ENCODE data around the gene DUSP9.
A peak's percentile ranks its signal among the peaks of the same experiment; 100 is the strongest.
"Not testable (repeated sequence)": the region's sequence is repeated elsewhere in the genome, so short reads cannot be mapped to it uniquely, and the experiment has no call there.

Gene DUSP9

DNA sequence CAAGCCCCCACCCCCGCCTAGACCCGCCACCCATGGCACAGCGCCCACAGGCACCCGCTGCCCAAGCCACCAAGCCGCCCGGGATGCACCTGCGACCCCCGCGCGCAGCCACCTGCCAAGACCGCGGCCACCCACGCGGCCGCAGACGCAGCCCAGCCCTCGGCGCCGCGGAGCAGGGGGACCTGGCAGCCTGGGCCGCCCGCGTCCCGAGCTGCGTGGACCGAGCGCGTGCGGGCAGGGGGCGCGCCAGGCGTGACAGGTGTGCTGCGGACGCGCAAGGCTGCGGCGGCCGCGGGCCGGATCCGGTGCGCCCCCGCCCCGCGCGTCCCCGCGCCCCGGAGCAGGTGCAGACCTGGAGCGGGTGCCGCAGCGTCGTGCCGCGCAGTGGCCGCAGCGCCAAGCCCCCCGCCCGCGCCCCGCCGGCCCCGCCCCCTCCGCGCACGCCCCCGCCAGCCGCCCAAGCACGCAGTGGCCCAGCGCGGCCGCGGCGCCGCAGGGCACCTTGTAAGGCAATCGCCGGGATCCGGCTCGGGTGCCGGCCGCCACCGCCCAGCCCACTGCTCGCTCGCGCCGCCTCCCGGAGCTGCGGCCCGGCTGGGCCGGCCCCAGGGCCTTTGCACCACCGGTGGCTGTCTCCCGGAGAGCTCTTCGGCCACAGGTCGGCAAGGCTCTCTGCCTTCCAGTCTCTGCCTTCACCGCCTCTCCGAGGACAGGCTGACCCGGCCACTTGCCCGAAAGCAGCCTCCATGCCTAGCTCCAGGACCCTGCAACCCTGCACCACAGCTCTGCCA, 26.6 kb downstream of the DUSP9 start, which contains the start of gene PNCK:
Gene PNCK (minus strand): TSS at position 386 of the 791 bp plus-strand sequence. CDS start 737 bp downstream, outside the sequence.
- DNase-seq, result no peak

- no peak for DNase-seq
These were observed 27.3 kb downstream of the DUSP9 start for GRCh38 chrX:153674219-153674851.

DNA sequence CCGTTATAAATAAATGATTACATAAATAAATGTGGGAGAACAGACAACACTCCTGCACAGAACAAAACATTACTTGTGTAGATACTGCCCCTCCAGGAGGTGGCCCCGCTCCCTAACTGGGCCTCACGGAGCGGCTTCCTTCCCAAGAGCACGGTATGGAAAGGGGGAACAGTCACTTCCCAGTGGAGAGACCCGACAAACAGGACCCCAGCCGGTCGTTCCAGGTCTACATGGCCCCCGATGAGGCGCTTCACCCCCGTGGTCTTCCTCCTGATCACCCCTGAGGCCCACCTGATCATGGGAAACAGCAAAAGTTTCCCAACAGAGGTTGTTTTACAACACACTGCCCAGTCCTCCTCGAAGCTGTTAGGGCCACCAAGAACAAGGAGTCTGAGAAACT, 34.2 kb downstream of the DUSP9 start:
- DNase-seq, result no peak

- not testable (repeated sequence) for DNase-seq
These were observed 36.5 kb downstream of the DUSP9 start for GRCh38 chrX:153683486-153683885.

DNA sequence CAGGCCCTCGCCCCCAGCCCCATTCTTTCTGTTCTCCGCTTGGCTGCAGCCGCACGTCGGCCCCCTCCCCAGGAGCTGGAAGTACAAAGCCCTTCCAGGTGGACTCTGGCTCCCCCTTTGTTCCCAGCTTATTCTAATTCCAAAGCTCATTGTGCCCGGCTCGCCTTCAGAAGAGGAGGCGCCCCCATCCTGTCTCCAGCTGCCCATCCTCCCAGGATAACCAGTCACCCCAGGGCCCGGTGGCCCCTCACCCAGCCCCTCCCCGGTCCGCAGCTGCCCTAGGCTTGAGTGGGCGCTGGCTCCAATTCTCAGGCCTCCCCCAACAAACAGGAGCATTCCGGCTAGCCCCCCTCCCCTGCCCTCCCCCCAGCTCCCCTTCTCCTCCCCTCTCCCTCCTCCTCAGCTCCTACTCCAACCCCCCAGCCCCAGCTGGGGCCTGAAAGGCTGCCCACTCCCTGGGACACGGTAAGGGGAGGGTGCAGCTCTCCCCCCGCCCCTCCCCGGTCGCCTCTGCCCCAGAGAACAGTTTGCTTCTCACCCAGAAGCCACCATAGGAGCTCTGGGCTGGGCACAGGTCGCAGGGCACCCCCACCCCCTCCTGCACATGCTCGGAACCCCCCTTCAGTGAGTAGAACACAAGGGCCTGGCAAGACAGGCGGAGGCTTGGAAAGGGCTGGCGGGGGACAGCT, 37.6 kb downstream of the DUSP9 start:
- no peak for DNase-seq

GRCh38 chrX:153685156-153685536, 38.1 kb downstream of the DUSP9 start:
- no peak for DNase-seq

DNA sequence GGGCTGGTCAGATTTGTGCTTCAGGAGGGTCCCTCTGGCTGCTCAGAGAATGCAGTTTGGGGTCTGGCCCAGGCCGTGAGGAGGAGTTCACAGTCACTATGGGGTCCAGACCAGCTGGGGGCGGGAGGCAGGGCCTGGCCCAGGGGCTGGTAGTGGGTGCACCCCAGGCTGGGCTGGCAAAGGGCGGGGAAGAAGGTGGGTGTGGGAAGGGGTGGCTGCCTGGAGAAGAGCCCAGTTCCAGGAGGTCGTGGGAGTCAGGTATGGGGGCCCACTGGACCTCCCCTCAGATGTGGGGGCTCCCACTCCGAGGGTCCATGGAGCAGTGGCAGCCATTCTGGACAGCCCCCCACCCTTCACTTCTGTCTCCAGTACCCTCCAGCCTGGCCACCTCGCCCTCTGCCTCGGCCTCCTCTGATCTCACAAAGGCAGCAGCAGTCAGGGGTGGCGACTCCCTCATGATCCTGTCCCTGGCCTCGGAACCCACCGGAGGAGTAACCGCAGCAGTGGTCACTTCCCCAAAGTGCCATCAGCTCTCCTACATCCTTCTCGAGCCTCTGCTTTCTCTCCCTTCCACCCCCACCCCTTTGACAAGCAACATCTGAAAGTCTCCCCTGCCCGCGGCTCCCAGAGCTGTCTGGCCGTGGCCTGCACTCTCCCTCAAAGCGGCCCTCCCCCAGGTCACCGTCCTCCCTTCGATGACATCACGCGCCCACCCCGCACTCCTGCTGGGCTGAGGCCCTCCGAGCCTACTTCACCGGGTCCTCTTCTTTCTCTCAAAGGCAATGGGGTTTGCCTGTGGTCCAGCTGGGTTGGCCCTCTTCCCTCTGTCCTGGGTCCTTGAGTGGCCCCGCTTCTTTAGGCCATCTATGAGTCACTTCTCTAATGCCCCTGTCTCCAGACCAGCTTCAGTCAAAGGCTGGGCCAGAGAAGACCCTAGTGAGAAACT, 39.0 kb downstream of the DUSP9 start:
- no peak for DNase-seq

DNA sequence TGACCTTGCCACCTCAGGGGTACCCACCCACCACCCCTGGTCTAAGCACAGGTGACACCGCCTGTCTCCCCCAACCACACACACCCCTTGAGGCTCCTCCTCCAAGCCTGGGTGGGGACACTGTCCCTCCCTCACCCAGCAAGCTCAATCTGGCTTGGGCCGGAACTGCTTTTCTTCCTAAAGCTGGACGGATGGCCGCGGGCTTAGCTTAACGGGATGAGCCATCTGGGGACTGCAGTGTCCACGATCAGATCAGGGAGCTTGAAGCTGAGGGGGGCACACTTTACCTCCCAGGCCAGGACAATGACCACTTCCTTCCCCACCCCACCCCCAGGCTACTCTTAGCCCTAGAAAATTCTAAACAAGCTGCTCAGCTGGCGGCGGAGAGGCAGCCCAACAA, 39.7 kb downstream of the DUSP9 start:
- DNase-seq, result no peak

DNA sequence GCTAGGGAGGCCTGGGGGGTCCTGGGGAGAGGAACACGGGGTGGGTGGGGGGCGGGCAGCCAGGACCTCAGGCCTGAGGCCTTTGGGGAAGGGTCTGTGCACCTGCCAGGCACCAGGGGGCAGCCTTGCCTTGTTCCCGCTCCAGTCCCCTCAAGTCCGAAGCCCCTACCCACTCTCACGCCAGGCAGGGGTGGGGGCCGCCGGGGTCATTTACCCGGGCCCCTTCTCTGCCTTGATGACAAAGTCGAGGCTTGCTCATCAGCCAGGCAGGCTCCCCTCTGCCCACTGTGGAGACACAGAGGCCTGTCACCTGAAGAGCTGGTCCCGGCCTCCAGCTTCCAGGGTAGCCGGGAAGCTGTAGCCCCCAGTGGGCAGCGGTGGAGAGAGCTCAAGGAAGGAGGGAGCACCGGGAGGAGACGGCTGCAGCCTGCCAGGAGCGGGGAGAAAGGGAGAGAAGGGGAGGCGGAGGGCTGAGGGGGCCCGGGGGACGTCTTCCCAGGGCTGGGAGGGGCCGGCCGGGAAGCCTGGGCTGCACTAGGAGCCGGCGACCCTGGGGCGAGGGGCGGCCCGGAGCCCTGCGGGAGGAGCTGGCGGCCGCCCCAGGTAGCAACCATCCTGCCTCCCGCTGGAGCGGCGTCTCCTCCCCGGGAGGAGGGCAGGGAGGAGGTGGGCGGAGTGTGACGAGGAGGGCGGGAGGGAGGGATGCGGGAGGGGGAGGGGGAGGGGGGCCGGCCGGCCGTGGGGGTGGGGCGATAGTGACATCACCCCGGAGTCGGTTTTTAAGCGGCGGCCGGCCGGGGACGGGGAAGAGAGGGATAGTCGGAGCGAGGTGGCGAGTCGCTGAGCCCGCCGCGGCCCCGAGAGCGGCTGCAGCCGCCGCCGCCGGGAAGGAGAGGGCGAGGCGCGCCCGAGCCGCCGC, 40.4 kb downstream of the DUSP9 start, which contains the start of gene SLC6A8:
Gene SLC6A8 (plus strand): TSS at position 806 of the 919 bp plus-strand sequence. CDS start 649 bp downstream, outside the sequence.
- peak; percentile 64 for DNase-seq

- DNase-seq, result no peak
These were observed 41.1 kb downstream of the DUSP9 start for GRCh38 chrX:153688071-153688470.

DNA sequence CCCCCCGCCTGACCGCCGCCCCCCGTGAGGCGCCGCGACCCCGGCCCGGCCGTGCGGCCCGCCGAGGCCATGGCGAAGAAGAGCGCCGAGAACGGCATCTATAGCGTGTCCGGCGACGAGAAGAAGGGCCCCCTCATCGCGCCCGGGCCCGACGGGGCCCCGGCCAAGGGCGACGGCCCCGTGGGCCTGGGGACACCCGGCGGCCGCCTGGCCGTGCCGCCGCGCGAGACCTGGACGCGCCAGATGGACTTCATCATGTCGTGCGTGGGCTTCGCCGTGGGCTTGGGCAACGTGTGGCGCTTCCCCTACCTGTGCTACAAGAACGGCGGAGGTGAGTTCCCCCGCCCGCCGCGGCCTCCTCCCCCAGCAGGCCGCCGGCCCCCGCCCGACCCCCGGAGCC, 41.5 kb downstream of the DUSP9 start:
- DNase-seq, result no peak

- DNase-seq, result no peak
These were observed 42.0 kb downstream of the DUSP9 start for GRCh38 chrX:153688911-153689590.

GRCh38 chrX:153689654-153690465, 42.9 kb downstream of the DUSP9 start:
- no peak for DNase-seq

DNA sequence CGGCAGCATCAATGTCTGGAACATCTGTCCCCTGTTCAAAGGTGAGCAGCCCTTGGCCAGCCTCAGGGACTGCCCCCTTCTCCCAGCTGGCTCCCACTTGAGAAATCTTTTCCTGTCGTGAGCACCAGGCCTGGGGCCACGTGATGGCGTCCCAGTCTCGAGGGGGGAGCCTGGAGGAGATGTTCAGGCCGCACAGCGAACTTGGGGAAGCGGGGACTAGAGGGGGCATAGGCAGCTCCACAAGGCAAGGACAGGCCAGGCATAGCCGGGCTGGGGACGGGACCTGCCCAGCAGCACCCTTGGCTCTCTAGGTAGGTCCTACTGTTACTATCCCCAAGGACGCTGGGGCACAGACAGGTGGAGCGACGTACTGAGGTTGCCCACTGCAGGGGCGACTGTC, 43.5 kb downstream of the DUSP9 start:
- no peak for DNase-seq

DNA sequence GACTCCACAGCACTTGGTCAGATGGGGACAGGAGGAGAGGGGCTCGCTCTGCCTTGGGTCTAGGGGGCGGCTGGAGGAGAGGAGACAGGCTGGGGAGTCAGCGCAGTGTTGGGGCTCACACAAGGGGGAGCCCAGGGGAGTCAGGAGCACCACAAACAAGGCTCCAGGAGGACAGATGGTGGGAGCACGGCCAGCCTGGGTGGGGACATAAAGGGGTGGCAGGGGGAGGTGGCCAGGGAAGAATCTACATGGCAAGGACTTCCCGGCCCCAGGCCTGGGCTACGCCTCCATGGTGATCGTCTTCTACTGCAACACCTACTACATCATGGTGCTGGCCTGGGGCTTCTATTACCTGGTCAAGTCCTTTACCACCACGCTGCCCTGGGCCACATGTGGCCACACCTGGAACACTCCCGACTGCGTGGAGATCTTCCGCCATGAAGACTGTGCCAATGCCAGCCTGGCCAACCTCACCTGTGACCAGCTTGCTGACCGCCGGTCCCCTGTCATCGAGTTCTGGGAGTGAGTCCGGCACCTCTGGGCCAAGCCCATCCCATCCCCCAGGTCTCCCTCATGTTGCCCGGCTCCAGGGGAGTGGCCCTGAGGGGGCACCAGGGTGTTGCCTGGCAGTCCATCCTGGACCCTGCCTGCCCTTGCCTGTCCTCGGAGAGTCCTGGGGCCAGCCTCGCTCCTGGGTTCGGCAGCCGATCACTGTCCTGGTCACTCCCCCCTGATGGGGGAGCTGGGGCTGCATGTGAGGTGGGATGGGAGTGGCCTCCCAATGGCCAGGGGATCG, 44.2 kb downstream of the DUSP9 start:
- DNase-seq, result not testable (repeated sequence)

DNA sequence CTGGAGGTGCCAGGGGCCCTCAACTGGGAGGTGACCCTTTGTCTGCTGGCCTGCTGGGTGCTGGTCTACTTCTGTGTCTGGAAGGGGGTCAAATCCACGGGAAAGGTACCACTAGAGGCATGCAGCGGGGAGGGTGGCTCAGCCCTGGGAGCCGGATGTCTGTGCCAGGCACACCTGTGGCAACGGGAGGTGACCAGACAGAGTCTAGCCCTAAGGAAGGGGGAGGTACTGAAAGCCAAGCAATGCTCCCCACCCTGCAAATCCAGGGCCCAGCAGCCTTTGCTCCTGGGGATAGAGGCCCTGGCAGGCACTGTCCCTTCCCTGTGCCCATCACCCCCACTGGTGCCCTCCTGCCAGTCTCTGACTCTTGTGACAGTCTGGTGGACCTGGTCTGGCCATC, 45.0 kb downstream of the DUSP9 start:
- no peak for DNase-seq

- no peak for DNase-seq
These were observed 45.7 kb downstream of the DUSP9 start for GRCh38 chrX:153692611-153693156.

GRCh38 chrX:153693216-153694086, 46.4 kb downstream of the DUSP9 start:
- DNase-seq, result no peak

All from fibroblast of skin of right quadriceps (primary cell).